Measurements from ENCODE around the gene UGT1A1.

Gene UGT1A1

DNA sequence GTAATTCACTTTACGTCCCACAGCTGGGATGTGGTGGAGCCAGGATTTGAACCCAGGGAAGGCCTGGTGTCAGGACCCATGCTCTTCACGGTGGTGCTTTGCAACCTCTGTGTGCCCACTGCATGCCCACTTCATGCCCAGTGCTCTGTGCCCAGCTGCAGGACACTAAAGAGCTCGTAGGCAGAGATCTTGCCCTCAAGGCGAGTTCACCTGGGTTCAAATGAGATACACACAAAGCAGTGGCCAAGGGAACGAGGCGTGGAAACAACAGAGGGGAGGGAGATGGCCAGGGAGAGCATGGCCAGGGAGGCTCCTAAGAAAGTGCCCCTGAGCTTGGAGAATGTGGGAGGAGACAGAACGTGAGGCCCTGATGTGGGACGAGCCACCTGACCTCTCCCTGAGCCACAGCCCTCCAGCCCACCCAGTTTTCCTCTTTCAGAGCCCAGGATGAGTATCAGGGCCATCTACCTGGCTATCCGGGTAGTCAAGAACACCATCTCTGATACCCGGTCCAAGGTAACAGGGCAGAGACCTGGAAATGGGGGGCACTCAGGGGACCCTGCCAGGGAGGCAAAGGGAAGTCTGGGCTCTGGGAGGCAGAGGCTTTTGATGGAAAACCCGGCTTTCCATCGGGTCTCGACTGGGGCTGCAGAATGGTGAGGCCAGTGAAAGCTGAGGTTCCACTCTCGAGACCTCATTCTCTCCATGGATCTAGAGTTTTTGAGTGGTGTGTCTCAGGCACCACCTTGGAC lies 38.4 kb downstream of the UGT1A1 start:
- TF ChIP-seq, protein P1, sequence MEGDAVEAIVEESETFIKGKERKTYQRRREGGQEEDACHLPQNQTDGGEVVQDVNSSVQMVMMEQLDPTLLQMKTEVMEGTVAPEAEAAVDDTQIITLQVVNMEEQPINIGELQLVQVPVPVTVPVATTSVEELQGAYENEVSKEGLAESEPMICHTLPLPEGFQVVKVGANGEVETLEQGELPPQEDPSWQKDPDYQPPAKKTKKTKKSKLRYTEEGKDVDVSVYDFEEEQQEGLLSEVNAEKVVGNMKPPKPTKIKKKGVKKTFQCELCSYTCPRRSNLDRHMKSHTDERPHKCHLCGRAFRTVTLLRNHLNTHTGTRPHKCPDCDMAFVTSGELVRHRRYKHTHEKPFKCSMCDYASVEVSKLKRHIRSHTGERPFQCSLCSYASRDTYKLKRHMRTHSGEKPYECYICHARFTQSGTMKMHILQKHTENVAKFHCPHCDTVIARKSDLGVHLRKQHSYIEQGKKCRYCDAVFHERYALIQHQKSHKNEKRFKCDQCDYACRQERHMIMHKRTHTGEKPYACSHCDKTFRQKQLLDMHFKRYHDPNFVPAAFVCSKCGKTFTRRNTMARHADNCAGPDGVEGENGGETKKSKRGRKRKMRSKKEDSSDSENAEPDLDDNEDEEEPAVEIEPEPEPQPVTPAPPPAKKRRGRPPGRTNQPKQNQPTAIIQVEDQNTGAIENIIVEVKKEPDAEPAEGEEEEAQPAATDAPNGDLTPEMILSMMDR (IDR thresholded peaks at IDR 0.05), result no peak
- no peak for TF ChIP-seq ZFX (IDR thresholded peaks at IDR 0.05; ENCODE audit: borderline replicate concordance)

DNA sequence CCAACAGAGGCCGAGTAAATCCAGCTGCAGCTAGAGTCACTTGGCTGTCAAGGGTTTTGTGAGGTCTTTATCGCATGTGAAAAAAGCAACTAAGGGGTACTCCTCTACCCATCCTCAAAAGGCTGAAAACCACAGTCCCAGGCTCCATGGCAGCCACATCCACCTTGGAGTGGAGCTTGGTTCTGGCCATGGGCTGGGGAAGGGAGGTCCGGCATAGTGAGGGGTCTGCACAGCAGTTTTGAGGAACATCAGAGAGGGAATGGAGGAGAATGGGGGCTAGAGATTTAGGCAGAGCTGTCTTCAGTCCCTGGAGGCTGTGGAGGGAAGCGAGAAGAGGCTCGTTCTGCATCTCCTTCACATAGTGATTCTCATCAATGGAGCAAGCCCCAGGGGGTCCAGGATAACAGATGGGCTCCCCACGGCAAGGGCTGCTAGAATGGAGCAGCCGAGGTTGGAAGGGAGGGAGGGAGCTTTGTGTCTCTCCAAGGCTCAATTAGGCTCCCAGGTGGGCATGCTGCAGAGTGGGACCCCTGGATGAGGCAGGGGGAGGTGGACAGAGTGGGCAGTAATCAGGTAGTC lies 39.1 kb downstream of the UGT1A1 start:
- H3K27ac ChIP-seq, result no peak overlapping the region
- TF ChIP-seq, protein P1 (IDR thresholded peaks at IDR 0.05), result no peak
- TF ChIP-seq ZFX (IDR thresholded peaks at IDR 0.05; ENCODE audit: borderline replicate concordance), result no peak

More for the DNA sequence above, 38.4 kb downstream of the UGT1A1 start:
- no peak overlapping the region for H3K27ac ChIP-seq

DNA sequence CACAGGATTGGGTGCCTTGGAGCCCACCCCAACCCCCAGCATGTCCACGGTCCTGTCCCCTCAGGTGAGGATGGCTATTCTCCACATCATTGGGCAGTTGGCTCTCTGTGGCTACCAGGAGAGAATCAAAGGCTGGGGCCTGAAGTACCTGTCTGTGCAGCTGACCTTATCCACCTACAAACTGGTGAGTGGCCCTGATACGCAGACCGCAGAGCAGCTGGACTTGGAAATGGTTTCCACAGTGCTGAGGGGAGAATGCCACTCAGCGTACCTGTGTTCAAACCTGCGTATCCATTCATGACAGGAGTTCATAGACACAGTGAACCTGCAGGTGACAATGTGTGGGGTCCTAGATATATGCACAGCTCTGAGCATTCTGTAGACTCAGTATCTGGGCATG lies 39.6 kb downstream of the UGT1A1 start:
- no peak for TF ChIP-seq ZFX (IDR thresholded peaks at IDR 0.05; ENCODE audit: borderline replicate concordance)
- TF ChIP-seq, protein P1 (IDR thresholded peaks at IDR 0.05), result no peak

DNA sequence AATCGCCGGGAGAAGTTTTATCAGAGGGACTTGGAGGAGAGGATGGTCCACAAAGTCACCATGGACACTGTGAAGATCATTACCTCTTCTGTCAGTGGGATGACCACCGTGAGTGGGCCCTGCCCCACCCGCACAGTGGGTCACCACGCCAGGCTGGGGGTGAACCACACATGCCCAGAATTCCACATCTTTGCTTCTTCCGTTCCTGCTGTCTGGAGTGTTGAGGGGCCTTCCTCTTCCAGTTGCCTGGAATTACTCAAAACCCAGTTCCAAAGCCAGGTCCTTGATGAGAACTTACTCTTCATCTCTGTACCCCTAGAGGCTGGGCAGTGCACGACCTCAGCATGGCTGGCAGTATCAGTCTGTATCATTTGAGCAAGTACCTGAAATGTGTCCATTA lies 40.1 kb downstream of the UGT1A1 start:
- H3K27ac ChIP-seq, result no peak overlapping the region
- no peak for TF ChIP-seq ZFX (IDR thresholded peaks at IDR 0.05; ENCODE audit: borderline replicate concordance)
- TF ChIP-seq, protein P1 (IDR thresholded peaks at IDR 0.05), result no peak

More for the DNA sequence above, 39.6 kb downstream of the UGT1A1 start:
- H3K27ac ChIP-seq, result no peak overlapping the region

DNA sequence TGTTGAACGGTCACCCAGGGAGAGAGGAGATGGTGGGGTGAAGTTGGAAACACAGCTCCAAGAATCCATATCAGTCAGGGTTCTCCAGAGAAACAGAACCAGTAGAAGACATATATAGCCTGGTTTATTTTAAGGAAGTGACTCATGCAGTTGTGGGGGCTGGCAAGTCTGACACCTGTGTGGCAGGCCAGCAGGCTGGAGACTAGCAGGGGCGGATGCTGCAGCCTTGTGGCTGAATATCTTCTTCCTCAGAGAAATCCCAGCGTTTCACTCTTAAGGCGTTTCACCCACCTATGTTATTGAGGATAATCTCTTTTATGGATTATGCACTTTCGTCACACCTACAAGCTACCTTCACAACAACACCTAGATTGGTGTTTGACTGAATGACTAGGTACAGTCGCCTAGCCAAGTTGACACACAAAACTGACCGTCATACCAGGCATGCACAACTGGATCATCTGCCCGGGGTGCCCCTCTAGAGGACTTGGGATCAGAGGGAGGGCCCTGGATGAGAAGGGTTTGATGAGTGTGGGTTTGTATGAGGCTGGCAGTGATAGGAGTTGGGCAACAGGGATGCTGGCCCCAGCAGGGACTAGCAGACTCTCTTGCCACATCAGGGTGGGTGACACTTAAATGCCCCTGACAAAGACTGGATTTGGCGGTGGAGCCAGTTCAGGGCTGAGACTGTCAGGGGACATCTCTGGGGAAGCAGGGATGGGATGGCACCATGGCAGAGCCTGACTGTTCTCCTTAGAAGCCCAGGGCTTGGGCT lies 41.5 kb downstream of the UGT1A1 start:
- H3K27ac ChIP-seq, result no peak overlapping the region
- TF ChIP-seq ZFX (IDR thresholded peaks at IDR 0.05; ENCODE audit: borderline replicate concordance), result no peak

DNA sequence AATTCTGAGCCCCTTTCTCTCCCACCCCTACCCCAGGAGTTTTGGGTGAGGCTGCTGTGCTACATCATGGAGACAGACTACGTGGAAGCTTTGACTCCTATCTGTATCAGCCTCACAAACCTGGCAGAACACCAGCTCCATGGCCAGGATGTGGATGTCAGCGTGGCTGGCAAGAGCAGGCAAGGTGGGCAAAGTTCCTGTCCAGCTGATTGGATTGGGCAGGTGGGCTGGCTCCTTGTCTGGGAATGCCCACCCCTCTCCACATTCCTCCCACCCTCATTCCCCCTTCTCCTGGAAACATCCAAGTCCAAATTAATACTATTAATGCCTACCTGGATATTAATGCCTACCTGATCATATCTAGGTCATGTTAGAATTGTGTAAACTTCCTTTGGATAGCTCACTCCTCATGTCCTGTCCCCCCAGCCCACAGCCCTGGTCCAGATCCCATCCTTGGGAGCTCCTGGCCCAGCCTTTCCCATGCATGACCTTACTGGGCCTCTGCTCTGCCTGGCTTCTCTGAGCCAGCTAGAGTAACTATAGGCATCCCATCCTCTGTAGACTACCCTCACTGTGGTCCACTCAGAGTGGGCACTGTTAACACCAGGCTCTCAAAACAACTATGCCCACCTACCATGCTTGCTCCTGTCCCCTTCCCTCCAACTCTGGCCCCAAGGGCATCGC lies 42.2 kb downstream of the UGT1A1 start:
- no peak overlapping the region for H3K27ac ChIP-seq
- TF ChIP-seq ZFX (IDR thresholded peaks at IDR 0.05; ENCODE audit: borderline replicate concordance), result no peak
- TF ChIP-seq, protein P1 (IDR thresholded peaks at IDR 0.05), result no peak

DNA sequence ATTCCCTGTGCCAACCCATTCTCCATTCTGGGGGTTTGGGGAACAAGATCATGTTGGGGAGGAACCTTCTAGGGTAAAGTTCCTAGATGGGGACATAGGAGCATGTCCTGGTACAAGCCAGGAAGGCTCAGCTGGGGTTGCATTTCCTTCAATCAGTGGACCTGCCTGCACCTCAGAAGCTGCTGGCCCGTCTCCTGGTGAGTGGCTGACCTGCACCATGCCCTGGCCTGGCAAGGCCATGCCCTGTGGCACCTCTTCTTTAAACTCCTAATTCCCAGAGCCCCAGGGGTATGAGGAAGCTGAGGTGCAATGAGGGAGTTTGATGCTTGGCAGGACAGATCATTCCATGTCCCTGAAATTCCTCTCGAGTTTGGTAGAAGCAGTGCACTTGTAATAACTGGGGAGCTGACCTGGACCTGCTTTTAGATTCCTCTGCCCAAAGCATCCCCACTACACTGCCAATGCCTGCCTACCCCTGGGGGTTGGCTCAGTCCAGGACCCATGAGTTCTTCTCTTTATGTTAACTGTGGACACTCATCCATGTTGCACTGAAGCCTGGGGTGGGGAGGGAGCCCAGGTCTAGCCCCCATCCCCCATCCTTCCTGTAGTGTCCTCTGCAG lies 43.3 kb downstream of the UGT1A1 start:
- TF ChIP-seq, protein P1 (IDR thresholded peaks at IDR 0.05), result no peak
- TF ChIP-seq ZFX (IDR thresholded peaks at IDR 0.05; ENCODE audit: borderline replicate concordance), result no peak
- no peak overlapping the region for H3K27ac ChIP-seq
